Esophagus squamous epithelium (tissue), 5 donors: ENCODE results near the gene METAP1D. TPM values are rescaled to one million over a fixed set of nuclear protein-coding genes. Genes with fewer than 3 reads are reported as not detected.
A peak's percentile ranks its signal among the peaks of the same experiment; 100 is the strongest.
"Not testable (repeated sequence)": the region's sequence is repeated elsewhere in the genome, so short reads cannot be mapped to it uniquely, and the experiment has no call there.

ENCODE experiments used
- DNase-seq: peaks from one replicate; lab custom pipeline; 2025; lab: John Stamatoyannopoulos, UW
- H3K27ac ChIP-seq, 4 donors: fragments of 200-600 bp; sonication (generic); one replicate each; pipeline ENCODE4 v1.5.1; 2016 to 2019; ENCODE audit warnings: mild to moderate bottlenecking in 1 of 4
- H3K27me3 ChIP-seq, 4 donors: fragments of 200-600 bp; sonication (generic); 1 replicate in 3 of 4; 2 replicates in 1 of 4; pipeline versions ENCODE4 v1.5.1 to v1.6.0; 2017 to 2021; ENCODE audit warnings: antibody characterized with exemption in 1 of 4
- H3K36me3 ChIP-seq, 3 donors: fragments of 200-600 bp; sonication (generic); one replicate each; pipeline ENCODE4 v1.5.1; 2016 to 2019
- H3K4me1 ChIP-seq, 3 donors: fragments of 200-600 bp; sonication (generic); one replicate each; pipeline ENCODE4 v1.5.1; 2017 to 2019
- H3K4me3 ChIP-seq, 4 donors: fragments of 200-600 bp; sonication (generic); 1 replicate in 3 of 4; 2 replicates in 1 of 4; pipeline ENCODE4 v1.5.1; 2016 to 2019; ENCODE audit warnings: mild to moderate bottlenecking in 2 of 4, moderate library complexity in 1 of 4
- H3K9me3 ChIP-seq, 3 donors: fragments of 200-600 bp; sonication (generic); one replicate each; pipeline ENCODE4 v1.5.1; 2016 to 2019
- POLR2A ChIP-seq, 4 donors: fragments of 450-650 bp; IDR thresholded peaks; one replicate each; pipeline ENCODE4 v1.6.1; 2017; ENCODE audit warnings: antibody characterized with exemption in 4 of 4, mild to moderate bottlenecking in 4 of 4, moderate library complexity in 3 of 4
- WGBS, 2 donors: methylation state at CpG; one replicate each; pipeline ENCODE4 v1.1.5; 2018; 5-methylcytosine and 5-hydroxymethylcytosine counted together
- intact Hi-C: fragments of 100-400 bp; cut with DNase I; formaldehyde crosslinking; loops from one replicate; pipeline ENCODE4 v1.15.0; 2022
- total RNA-seq, 4 donors: library from RNA; depleted of rRNA; stranded (reverse); fragments of >200 nt; gene quantifications; one replicate each; pipeline ENCODE4 v1.1.0, GENCODE V29; 2016
- TF ChIP-seq, protein P1 (sequence below), 6 experiments: fragments of 450-650 bp in 4 of 6; fragments of 200-600 bp in 2 of 6; sonication (generic) in 2 of 6; IDR thresholded peaks; one replicate each; pipeline ENCODE4 v1.5.1; 2016 to 2019; ENCODE audit warnings: antibody characterized with exemption in 6 of 6, mild to moderate bottlenecking in 4 of 6, moderate library complexity in 4 of 6
- donor health status: DM: yes; HTN: yes; CAD: no.

The METAP1D gene
- total RNA-seq, 4 donors from 2014 or later, result 2.4 to 7.1 (median 5.7) TPM

DNA sequence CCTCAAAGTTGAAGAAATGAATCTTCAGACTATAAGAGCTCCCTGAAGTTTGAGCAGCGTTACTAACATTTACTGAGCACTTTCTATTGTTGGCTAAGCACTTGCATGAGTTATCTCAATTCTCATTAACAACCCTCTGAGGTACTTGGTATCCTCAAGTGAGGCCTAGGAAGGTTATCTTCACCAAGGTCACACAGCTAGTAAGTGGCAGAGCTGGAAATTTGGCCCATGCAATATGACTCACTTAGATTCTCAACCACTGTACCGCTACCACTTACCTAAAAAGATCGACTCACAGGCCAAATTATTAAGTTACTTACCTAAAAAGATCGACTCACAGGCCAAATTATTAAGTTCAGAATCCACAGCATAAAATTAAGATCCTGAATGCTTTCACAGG, 8.7 kb upstream of the METAP1D start:
- intact Hi-C loops, result no loop called here
- no peak overlapping the region for H3K27ac ChIP-seq
- DNase-seq, result no peak
- no peak overlapping the region for H3K4me3 ChIP-seq
- no peaks in the 10 kb centered on the region for H3K9me3 ChIP-seq
- TF ChIP-seq POLR2A (IDR thresholded peaks at IDR 0.05), result no peak
- TF ChIP-seq, protein P1, sequence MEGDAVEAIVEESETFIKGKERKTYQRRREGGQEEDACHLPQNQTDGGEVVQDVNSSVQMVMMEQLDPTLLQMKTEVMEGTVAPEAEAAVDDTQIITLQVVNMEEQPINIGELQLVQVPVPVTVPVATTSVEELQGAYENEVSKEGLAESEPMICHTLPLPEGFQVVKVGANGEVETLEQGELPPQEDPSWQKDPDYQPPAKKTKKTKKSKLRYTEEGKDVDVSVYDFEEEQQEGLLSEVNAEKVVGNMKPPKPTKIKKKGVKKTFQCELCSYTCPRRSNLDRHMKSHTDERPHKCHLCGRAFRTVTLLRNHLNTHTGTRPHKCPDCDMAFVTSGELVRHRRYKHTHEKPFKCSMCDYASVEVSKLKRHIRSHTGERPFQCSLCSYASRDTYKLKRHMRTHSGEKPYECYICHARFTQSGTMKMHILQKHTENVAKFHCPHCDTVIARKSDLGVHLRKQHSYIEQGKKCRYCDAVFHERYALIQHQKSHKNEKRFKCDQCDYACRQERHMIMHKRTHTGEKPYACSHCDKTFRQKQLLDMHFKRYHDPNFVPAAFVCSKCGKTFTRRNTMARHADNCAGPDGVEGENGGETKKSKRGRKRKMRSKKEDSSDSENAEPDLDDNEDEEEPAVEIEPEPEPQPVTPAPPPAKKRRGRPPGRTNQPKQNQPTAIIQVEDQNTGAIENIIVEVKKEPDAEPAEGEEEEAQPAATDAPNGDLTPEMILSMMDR (IDR thresholded peaks at IDR 0.05), result no peak
- WGBS, 2 donors, result 73 to 77% methylated on average over 4 of the region's 4 CpGs
- no peaks in the 10 kb centered on the region for H3K36me3 ChIP-seq
- H3K4me1 ChIP-seq, result no peaks in the 10 kb centered on the region
- H3K27me3 ChIP-seq, result no peaks in the 10 kb centered on the region

DNA sequence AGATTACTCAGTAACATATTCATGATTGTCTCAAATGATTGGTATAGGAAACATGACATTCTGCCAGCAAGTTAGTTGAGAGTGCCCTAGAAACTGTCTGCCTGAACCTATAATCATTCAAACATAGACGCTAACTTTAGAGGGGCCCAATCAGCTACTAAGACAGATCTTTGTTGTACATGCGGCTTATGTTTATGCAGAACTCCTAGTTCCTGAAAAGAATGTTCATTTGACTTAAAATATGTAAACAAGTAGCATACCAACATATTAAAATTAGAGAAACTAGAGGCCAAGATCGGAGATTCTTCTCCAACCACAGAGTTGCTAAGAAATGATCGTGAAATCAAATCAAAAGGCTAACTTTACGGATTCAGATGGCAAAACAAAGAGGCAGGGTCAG, 4.2 kb upstream of the METAP1D start:
- intact Hi-C loops, result no loop called here
- no peaks in the 10 kb centered on the region for H3K9me3 ChIP-seq
- H3K36me3 ChIP-seq, result no peaks in the 10 kb centered on the region
- no peak for DNase-seq
- no peak overlapping the region for H3K4me3 ChIP-seq
- WGBS, 2 donors, result 78 to 86% methylated on average over 5 of the region's 5 CpGs
- TF ChIP-seq POLR2A (IDR thresholded peaks at IDR 0.05), result no peak
- TF ChIP-seq, protein P1 (IDR thresholded peaks at IDR 0.05), result no peak
- no peaks in the 10 kb centered on the region for H3K27me3 ChIP-seq
- H3K27ac ChIP-seq, result no peak overlapping the region
- H3K4me1 ChIP-seq, result peaks cover 6 to 13% (median 10%) of the 10 kb centered on the region in 3 donors

DNA sequence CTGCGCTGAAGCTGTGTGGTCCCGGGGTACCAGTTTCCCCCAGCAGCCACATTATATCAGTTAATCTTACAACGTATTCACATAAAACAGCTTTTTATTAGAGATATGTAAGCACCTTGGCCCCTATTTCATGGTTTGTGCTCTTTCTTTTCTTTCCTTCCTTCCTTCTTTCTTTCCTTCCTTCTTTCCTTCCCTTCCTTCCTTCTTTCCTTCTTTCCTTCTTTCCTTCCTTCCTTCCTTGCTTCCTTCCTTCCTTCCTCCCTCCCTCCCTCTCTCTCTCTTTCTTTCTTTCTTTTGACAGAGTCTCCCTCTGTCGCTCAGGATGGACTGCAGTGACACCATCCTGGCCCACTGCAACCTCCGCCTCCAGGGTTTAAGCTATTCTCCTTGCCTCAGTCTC, 3.7 kb upstream of the METAP1D start:
- Histone ChIP-seq H3K4me1 (peaks cover 6 to 18% (median 11%) of the 10 kb centered on the region in 3 donors), H3K9me3 (no peaks in the 10 kb centered on the region), H3K4me3 (no peak overlapping the region), H3K36me3 (no peaks in the 10 kb centered on the region), H3K27ac (no peak overlapping the region), H3K27me3 (no peaks in the 10 kb centered on the region)
- intact Hi-C loops, result no loop called here
- WGBS, 2 donors, result 86 to 90% methylated on average over 4 to 5 of the region's 5 CpGs
- no peak for TF ChIP-seq POLR2A (IDR thresholded peaks at IDR 0.05)
- TF ChIP-seq, protein P1 (IDR thresholded peaks at IDR 0.05), result no peak
- DNase-seq, result no peak

GRCh38 chr2:171997031-171997430, 2.7 kb upstream of the METAP1D start:
- H3K27me3 ChIP-seq, H3K27ac ChIP-seq, H3K36me3 ChIP-seq, DNase-seq, H3K9me3 ChIP-seq, intact Hi-C loops, H3K4me3 ChIP-seq: not testable (repeated sequence)
- WGBS, 2 donors, result 79 to 87% methylated on average over 5 of the region's 5 CpGs
- peaks cover 6 to 18% (median 11%) of the 10 kb centered on the region in 3 donors for H3K4me1 ChIP-seq

DNA sequence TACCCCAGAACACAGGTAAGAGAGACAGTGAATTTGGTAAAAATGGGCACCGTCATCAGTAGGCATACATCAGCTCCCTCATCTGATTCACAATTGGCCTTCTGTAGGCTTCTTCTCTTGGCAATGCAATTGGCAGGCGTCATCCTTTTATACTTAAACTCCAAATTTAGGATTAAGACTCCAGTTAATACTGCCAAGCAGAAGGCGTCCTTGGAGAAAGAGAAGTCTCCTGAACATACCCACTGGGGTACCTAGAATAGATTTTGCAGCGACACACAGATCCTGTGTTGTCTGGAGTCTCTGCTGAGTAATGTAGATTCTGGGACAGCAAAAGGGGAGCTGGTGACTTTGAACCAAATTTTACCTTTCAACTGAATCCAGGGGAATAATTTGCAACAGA, 592 bp upstream of the METAP1D start:
- intact Hi-C loops, result no loop called here
- Histone ChIP-seq H3K9me3 (no peaks in the 10 kb centered on the region), H3K4me3 (peak overlapping the region; percentile 60 to 87 (median 64)), H3K27me3 (no peaks in the 10 kb centered on the region), H3K4me1 (peaks cover 6 to 18% (median 11%) of the 10 kb centered on the region in 3 donors), H3K27ac (peak overlapping the region in 2 of 4 donors; percentile 64 to 72), H3K36me3 (no peaks in the 10 kb centered on the region)
- WGBS, 2 donors, result 9 to 27% methylated on average over 4 of the region's 4 CpGs
- DNase-seq, result no peak
- TF ChIP-seq POLR2A (IDR thresholded peaks at IDR 0.05), result no peak
- TF ChIP-seq, protein P1 (IDR thresholded peaks at IDR 0.05), result no peak
